Gastroesophageal sphincter (tissue), 4 donors: ENCODE results near the gene ASB10. TPM values are rescaled to one million over a fixed set of nuclear protein-coding genes. Genes with fewer than 3 reads are reported as not detected.

ENCODE experiments used
- ATAC-seq: fragments of 150-250 bp; one replicate; pipeline ENCODE4 v1.9.1; 2016; ENCODE audit warnings: mild to moderate bottlenecking, moderate library complexity
- H3K27ac ChIP-seq, 4 donors: fragments of 200-600 bp; sonication (generic) in 3 of 4; 1 replicate in 3 of 4; 2 replicates in 1 of 4; pipeline ENCODE4 v1.5.1; 2016 to 2019
- H3K27me3 ChIP-seq: fragments of 200-600 bp; sonication (generic); one replicate; pipeline ENCODE4 v1.5.1; 2019
- H3K36me3 ChIP-seq, 2 donors: fragments of 200-600 bp; sonication (generic); one replicate each; pipeline ENCODE4 v1.5.1; 2019; ENCODE audit warnings: control low read depth in 1 of 2
- H3K4me1 ChIP-seq, 3 donors: fragments of 200-600 bp; sonication (generic); 1 replicate in 2 of 3; 2 replicates in 1 of 3; pipeline ENCODE4 v1.5.1; 2016 to 2019; ENCODE audit warnings: control low read depth in 2 of 3
- H3K4me3 ChIP-seq, 2 donors: fragments of 200-600 bp; sonication (generic); one replicate each; pipeline ENCODE4 v1.5.1; 2019; ENCODE audit warnings: mild to moderate bottlenecking in 1 of 2, moderate library complexity in 1 of 2
- H3K9me3 ChIP-seq, 3 donors: fragments of 200-600 bp; sonication (generic); one replicate each; pipeline ENCODE4 v1.5.1; 2017 to 2019; ENCODE audit warnings: control low read depth in 2 of 3
- CTCF ChIP-seq, 4 experiments: fragments of 200-600 bp in 2 of 4; fragments of 450-650 bp in 2 of 4; sonication (generic) in 1 of 4; IDR thresholded peaks; one replicate each; pipeline ENCODE4 v1.5.1; 2017 to 2019; ENCODE audit warnings: antibody characterized with exemption in 4 of 4, mild to moderate bottlenecking in 2 of 4, moderate library complexity in 2 of 4
- EP300 ChIP-seq: sonication (generic); formaldehyde crosslinking; IDR thresholded peaks from one replicate; pipeline ENCODE4 v1.6.1; 2017; ENCODE audit warnings: antibody characterized with exemption, mild to moderate bottlenecking
- POLR2A ChIP-seq, 2 donors: fragments of 450-650 bp; IDR thresholded peaks; one replicate each; pipeline ENCODE4 v1.6.1; 2017; ENCODE audit warnings: antibody characterized with exemption in 2 of 2, mild to moderate bottlenecking in 2 of 2, moderate library complexity in 1 of 2
- POLR2AphosphoS5 ChIP-seq: sonication (generic); formaldehyde crosslinking; IDR thresholded peaks from one replicate; pipeline ENCODE4 v1.6.1; 2017; ENCODE audit warnings: antibody characterized with exemption
- WGBS, 2 donors: methylation state at CpG; one replicate each; pipeline ENCODE4 v1.1.5; 2018; ENCODE audit warnings: low coverage in 1 of 2; 5-methylcytosine and 5-hydroxymethylcytosine counted together
- total RNA-seq, 4 donors: library from RNA; depleted of rRNA; stranded (reverse); fragments of >200 nt; gene quantifications; one replicate each; pipeline ENCODE4 v1.1.0, GENCODE V29; 2016

The ASB10 gene
- total RNA-seq, 4 donors from 2014 or later: not detected

GRCh38 chr7:151152643-151153513 is 34.2 kb downstream of the ASB10 start:
- Histone ChIP-seq H3K36me3 (no peaks in the 10 kb centered on the region), H3K4me3 (no peak overlapping the region), H3K9me3 (no peaks in the 10 kb centered on the region), H3K27ac (no peak overlapping the region), H3K27me3 (peaks cover 88% of the 10 kb centered on the region), H3K4me1 (no peaks in the 10 kb centered on the region)
- no peak for TF ChIP-seq POLR2AphosphoS5
- no peak for TF ChIP-seq POLR2A (IDR thresholded peaks at IDR 0.05)
- TF ChIP-seq EP300: no peak
- TF ChIP-seq CTCF (IDR thresholded peaks at IDR 0.05): no peak
- WGBS, 2 donors: 41 to 63% methylated on average over 4 to 5 of the region's 6 CpGs
- no peak for ATAC-seq

DNA sequence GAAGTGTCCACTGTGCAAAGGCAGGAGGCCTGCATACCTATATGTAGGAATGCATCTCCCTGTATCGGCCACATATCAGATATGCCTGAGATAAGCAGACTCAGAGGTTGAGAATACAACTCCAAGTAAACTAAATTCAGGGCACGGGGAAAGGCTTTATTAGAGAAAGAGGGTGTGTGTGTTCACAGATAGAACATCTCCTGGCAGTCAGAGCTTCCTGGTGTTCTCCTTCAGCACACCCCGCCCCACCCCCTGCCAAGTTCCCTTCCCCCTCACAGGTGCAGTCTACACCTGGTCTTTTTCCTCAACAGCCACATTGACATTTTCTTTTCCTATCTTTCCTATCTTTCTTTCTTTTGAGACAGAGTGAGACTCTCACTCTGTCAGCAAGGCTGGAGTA is 36.7 kb downstream of the ASB10 start:
- 63 to 67% methylated on average over 1 of the region's 3 CpGs for WGBS, 2 donors
- no peak overlapping the region for H3K27ac ChIP-seq
- ATAC-seq: no peak
- H3K4me3 ChIP-seq: no peak overlapping the region
- no peaks in the 10 kb centered on the region for H3K4me1 ChIP-seq
- peaks cover 67% of the 10 kb centered on the region for H3K27me3 ChIP-seq
- TF ChIP-seq POLR2AphosphoS5 (no peak), EP300 (no peak), CTCF (IDR thresholded peaks at IDR 0.05) (no peak), POLR2A (IDR thresholded peaks at IDR 0.05) (no peak)
- no peaks in the 10 kb centered on the region for H3K36me3 ChIP-seq
- no peaks in the 10 kb centered on the region for H3K9me3 ChIP-seq

GRCh38 chr7:151148319-151149259 is 38.5 kb downstream of the ASB10 start:
- Histone ChIP-seq H3K27me3 (peaks cover 54% of the 10 kb centered on the region), H3K4me3 (no peak overlapping the region), H3K27ac (no peak overlapping the region), H3K36me3 (peaks cover 0 to 16% of the 10 kb centered on the region in 2 donors), H3K9me3 (no peaks in the 10 kb centered on the region), H3K4me1 (no peaks in the 10 kb centered on the region)
- 40% methylated on average over 2 of the region's 22 CpGs; no CpG with 5 or more reads in 1 of the 2 donors for WGBS, 2 donors
- no peak for ATAC-seq
- TF ChIP-seq EP300 (no peak), POLR2A (IDR thresholded peaks at IDR 0.05) (no peak), POLR2AphosphoS5 (no peak), CTCF (IDR thresholded peaks at IDR 0.05) (no peak)

- H3K27ac ChIP-seq: no peak overlapping the region
- no peaks in the 10 kb centered on the region for H3K4me1 ChIP-seq
- H3K36me3 ChIP-seq: peaks cover 0 to 34% of the 10 kb centered on the region in 2 donors
- no peak overlapping the region for H3K4me3 ChIP-seq
- WGBS, 2 donors: 45 to 63% methylated on average over 2 to 3 of the region's 3 CpGs
- no peak for TF ChIP-seq CTCF (IDR thresholded peaks at IDR 0.05)
- TF ChIP-seq POLR2AphosphoS5: no peak
- TF ChIP-seq EP300: no peak
- TF ChIP-seq POLR2A (IDR thresholded peaks at IDR 0.05): no peak
- no peak for ATAC-seq
- no peaks in the 10 kb centered on the region for H3K9me3 ChIP-seq
- H3K27me3 ChIP-seq: peaks cover 36% of the 10 kb centered on the region
Measured at GRCh38 chr7:151146761-151147160, 40.3 kb downstream of the ASB10 start.
